Left lung (tissue), 10 donors: ENCODE measurements around the gene ST6GALNAC3. TPM values are rescaled to one million over a fixed set of nuclear protein-coding genes. Genes with fewer than 3 reads are reported as not detected.
A peak's percentile ranks its signal among the peaks of the same experiment; 100 is the strongest.

Experiments used
- ATAC-seq: fragments of 200-7000 bp; cut with Tn5 transposase; one replicate; pipeline ENCODE4 v1.9.1; 2020; ENCODE audit warnings: moderate library complexity
- DNase-seq, 4 donors: peaks; one replicate each; pipeline ENCODE4 v3.0.0-alpha.2; 2013 to 2020
- H3K27ac ChIP-seq, 2 donors: fragments of 200-600 bp; sonication (generic) in 1 of 2; one replicate each; pipeline versions ENCODE4 v1.5.0 to v1.8.0; 2020 to 2021
- H3K27me3 ChIP-seq, 2 donors: fragments of 200-600 bp; sonication (generic) in 1 of 2; one replicate each; pipeline versions ENCODE4 v1.5.0 to v1.8.0; 2020 to 2021
- H3K36me3 ChIP-seq, 2 donors: fragments of 200-600 bp; sonication (generic) in 1 of 2; one replicate each; pipeline versions ENCODE4 v1.5.0 to v1.8.0; 2020 to 2021
- H3K4me1 ChIP-seq, 2 donors: fragments of 200-600 bp; one replicate each; pipeline ENCODE4 v1.8.0; 2021
- H3K4me3 ChIP-seq, 2 donors: fragments of 200-600 bp; sonication (generic) in 1 of 2; one replicate each; pipeline versions ENCODE4 v1.5.0 to v1.8.0; 2020 to 2021; ENCODE audit warnings: mild to moderate bottlenecking in 1 of 2
- H3K9me3 ChIP-seq, 2 donors: fragments of 200-600 bp; sonication (generic) in 1 of 2; one replicate each; pipeline versions ENCODE4 v1.5.0 to v1.8.0; 2020 to 2021
- intact Hi-C, 2 donors: fragments of 100-400 bp; cut with DNase I; formaldehyde crosslinking; loops; one replicate each; pipeline versions ENCODE4 v1.11.2 to v1.14.2; 2022
- polyA plus RNA-seq, 6 donors: library from polyadenylated mRNA; unstranded; fragments of 120-200 nt; gene quantifications; one replicate each; pipeline ENCODE4 v1.2.1, GENCODE V29; 2013; ENCODE audit not compliant: insufficient read length in 6 of 6
- total RNA-seq, 2 donors: library from RNA; stranded (reverse); fragmentation: NEBNext Ultra II Directional; extraction: Animal tissue kit (Norgen Biotek cat#: 25700); gene quantifications; one replicate each; pipeline ENCODE4 v1.2.1, GENCODE V29; 2021
- TF ChIP-seq, protein P1 (sequence below), 2 donors: fragments of 200-600 bp; sonication (generic) in 1 of 2; IDR thresholded peaks; one replicate each; pipeline versions ENCODE4 v1.5.0 to v1.8.0; 2021; ENCODE audit warnings: antibody characterized with exemption in 2 of 2
- donor health status: DM: no; HTN: yes; CAD: no.
- donor health status: DM: no; HTN: no; CAD: no.

ST6GALNAC3 gene
- total and polyA plus RNA-seq, 8 donors = 3.4 to 37.7 (median 30.1) TPM

DNA sequence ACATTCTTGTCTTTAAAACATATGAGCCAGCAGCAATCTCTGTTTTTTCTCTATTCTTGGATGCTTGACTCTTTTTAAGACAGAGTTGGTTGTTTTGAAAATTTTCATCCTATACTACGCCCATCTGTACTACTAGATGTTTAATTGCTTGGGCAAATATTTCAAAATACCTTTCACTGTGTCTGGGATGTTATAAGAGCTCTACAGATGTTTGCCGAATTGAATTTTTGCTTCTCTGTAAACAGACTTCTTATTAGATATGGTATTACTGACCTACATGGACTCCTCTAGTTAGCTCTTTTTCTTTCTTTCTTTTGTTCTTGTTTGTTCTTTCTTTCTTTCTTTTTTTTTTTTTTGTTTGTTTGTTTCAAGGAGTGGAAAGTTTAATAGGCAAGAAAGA lies 345.1 kb downstream of the ST6GALNAC3 start:
- DNase-seq (no peak), ATAC-seq (peak; percentile 78)
- intact Hi-C loops = no loop called here
- H3K4me3 ChIP-seq = no peak overlapping the region
- H3K9me3 ChIP-seq = no peaks in the 10 kb centered on the region
- no peaks in the 10 kb centered on the region for H3K27me3 ChIP-seq
- TF ChIP-seq, protein P1, sequence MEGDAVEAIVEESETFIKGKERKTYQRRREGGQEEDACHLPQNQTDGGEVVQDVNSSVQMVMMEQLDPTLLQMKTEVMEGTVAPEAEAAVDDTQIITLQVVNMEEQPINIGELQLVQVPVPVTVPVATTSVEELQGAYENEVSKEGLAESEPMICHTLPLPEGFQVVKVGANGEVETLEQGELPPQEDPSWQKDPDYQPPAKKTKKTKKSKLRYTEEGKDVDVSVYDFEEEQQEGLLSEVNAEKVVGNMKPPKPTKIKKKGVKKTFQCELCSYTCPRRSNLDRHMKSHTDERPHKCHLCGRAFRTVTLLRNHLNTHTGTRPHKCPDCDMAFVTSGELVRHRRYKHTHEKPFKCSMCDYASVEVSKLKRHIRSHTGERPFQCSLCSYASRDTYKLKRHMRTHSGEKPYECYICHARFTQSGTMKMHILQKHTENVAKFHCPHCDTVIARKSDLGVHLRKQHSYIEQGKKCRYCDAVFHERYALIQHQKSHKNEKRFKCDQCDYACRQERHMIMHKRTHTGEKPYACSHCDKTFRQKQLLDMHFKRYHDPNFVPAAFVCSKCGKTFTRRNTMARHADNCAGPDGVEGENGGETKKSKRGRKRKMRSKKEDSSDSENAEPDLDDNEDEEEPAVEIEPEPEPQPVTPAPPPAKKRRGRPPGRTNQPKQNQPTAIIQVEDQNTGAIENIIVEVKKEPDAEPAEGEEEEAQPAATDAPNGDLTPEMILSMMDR (IDR thresholded peaks at IDR 0.05) = no peak
- no peak overlapping the region for H3K27ac ChIP-seq
- no peaks in the 10 kb centered on the region for H3K4me1 ChIP-seq
- H3K36me3 ChIP-seq = no peaks in the 10 kb centered on the region

DNA sequence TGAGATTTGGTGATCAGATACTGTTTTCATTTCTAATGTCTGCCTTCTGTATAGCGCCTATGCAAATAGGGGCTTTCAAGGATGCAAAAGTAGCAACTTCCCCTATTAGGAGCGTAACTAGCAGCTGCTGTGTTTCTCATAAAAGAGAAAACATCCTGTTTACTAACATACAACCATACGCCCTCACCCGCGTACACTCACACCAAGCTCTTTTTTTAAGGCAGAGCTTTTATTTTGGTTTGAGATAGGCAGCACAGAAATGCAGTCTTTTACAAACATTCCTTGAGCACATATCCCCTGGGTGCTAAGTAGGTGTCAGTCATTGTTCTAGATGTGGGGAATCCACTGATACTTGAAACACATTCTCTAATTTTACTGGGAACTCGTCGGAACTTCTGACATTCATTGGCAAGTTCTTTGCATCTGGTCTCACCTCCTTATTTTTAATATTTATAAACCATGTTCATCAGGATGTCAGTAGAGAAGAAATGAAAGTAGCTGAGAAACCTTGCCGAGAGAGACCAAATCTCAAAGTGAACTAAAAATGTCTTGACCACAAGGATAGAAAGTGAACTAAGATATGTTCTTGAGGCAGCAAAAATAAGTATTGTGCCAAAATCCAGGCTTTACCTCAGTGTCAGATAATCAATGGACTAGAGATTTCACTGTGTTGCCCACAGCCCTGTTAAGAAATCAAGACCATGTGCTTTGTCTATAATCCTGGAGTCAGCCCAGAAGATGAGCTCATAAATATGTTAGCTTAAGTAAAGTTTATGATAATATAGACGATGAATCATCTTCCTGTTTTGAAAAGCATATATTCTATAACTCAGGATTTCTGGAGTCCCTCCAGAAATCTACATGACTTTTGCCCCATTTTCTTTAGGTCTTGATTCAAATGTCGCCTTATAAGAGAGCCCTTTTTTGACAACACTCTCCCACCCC lies 350.9 kb downstream of the ST6GALNAC3 start:
- TF ChIP-seq, protein P1 (IDR thresholded peaks at IDR 0.05) = no peak
- Histone ChIP-seq H3K27me3 (no peaks in the 10 kb centered on the region), H3K4me1 (no peaks in the 10 kb centered on the region), H3K36me3 (no peaks in the 10 kb centered on the region), H3K27ac (no peak overlapping the region), H3K9me3 (no peaks in the 10 kb centered on the region), H3K4me3 (no peak overlapping the region)
- DNase-seq = peak in 2 of 4 donors; percentile 29 to 41
- intact Hi-C loops = no loop called here
- ATAC-seq = no peak

GRCh38 chr1:76426606-76427005 lies 352.1 kb downstream of the ST6GALNAC3 start:
- TF ChIP-seq, protein P1 (IDR thresholded peaks at IDR 0.05) = no peak
- intact Hi-C loops = no loop called here
- ATAC-seq = no peak

GRCh38 chr1:76428028-76428427 lies 353.5 kb downstream of the ST6GALNAC3 start:
- TF ChIP-seq, protein P1 (IDR thresholded peaks at IDR 0.05) = no peak
- ATAC-seq (no peak), DNase-seq (no peak)
- no peak overlapping the region for H3K27ac ChIP-seq
- no peaks in the 10 kb centered on the region for H3K9me3 ChIP-seq
- no peaks in the 10 kb centered on the region for H3K27me3 ChIP-seq
- H3K4me3 ChIP-seq = no peak overlapping the region
- no peaks in the 10 kb centered on the region for H3K4me1 ChIP-seq
- H3K36me3 ChIP-seq = no peaks in the 10 kb centered on the region
- intact Hi-C loops = no loop called here

More at GRCh38 chr1:76426606-76427005, 352.1 kb downstream of the ST6GALNAC3 start:
- H3K4me3 ChIP-seq = no peak overlapping the region
- no peaks in the 10 kb centered on the region for H3K9me3 ChIP-seq
- H3K36me3 ChIP-seq = no peaks in the 10 kb centered on the region
- DNase-seq = no peak
- H3K27ac ChIP-seq = no peak overlapping the region
- no peaks in the 10 kb centered on the region for H3K27me3 ChIP-seq
- no peaks in the 10 kb centered on the region for H3K4me1 ChIP-seq

DNA sequence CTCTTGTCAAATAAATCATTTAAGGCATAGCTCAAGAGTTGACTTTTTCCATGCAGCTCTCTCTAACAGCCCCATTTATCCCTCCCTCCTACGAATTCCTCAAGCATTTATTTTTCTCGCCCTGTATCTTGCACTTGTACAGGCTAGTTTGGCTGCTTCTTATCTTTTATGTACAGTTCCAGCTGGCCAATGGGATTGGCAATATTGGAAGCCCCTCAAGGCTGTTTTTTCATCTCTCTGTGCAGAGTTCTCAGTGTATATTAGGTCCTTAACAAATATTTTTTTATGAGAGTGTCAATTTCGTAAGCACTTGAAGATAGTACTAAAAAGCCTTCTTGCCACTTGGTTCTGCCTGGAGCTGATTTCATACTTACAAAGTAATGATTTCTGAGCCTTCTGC lies 356.0 kb downstream of the ST6GALNAC3 start:
- no peaks in the 10 kb centered on the region for H3K4me1 ChIP-seq
- H3K27ac ChIP-seq = no peak overlapping the region
- H3K9me3 ChIP-seq = no peaks in the 10 kb centered on the region
- H3K36me3 ChIP-seq = no peaks in the 10 kb centered on the region
- no peak overlapping the region for H3K4me3 ChIP-seq
- DNase-seq (peak in 1 of 4 donors; percentile 35), ATAC-seq (no peak)
- TF ChIP-seq, protein P1 (IDR thresholded peaks at IDR 0.05) = no peak
- no peaks in the 10 kb centered on the region for H3K27me3 ChIP-seq
- intact Hi-C loops = no loop called here
